NCI-H2107 treated with DMSO at 0.1 percent for 48 hours (cell line): ENCODE results near the gene DHRS7B.
A peak's percentile ranks its signal among the peaks of the same experiment; 100 is the strongest.
"Not testable (repeated sequence)": the region's sequence is repeated elsewhere in the genome, so short reads cannot be mapped to it uniquely, and the experiment has no call there.

Experiments
- DNase-seq: peaks from one replicate; lab custom pipeline; 2025; ENCODE audit not compliant: unreplicated experiment; lab: John Stamatoyannopoulos, UW

The DHRS7B gene

GRCh38 chr17:21204935-21205334 is 78.2 kb downstream of the DHRS7B start:
- DNase-seq = no peak

- no peak for DNase-seq
Observed at GRCh38 chr17:21208352-21208751, 81.6 kb downstream of the DHRS7B start.

- DNase-seq = peak; percentile 59
Observed at GRCh38 chr17:21209511-21210175, 82.9 kb downstream of the DHRS7B start.

GRCh38 chr17:21210411-21211076 is 83.8 kb downstream of the DHRS7B start:
- no peak for DNase-seq

GRCh38 chr17:21211825-21212479 is 85.2 kb downstream of the DHRS7B start:
- DNase-seq = no peak

- no peak for DNase-seq
Observed at GRCh38 chr17:21212826-21213637, 86.3 kb downstream of the DHRS7B start.

- no peak for DNase-seq
Observed at GRCh38 chr17:21213638-21214014, 86.9 kb downstream of the DHRS7B start.

GRCh38 chr17:21214015-21214776 is 87.4 kb downstream of the DHRS7B start, which contains the start of gene TMEM11:
Gene TMEM11, minus strand, starts transcription at chr17:21214161. Its CDS starts 9 bp downstream, at chr17:21214152.
- peak; percentile 46 for DNase-seq

- DNase-seq = no peak
Observed at GRCh38 chr17:21214777-21215541, 88.2 kb downstream of the DHRS7B start.

- no peak for DNase-seq
Observed at GRCh38 chr17:21215935-21216334, 89.2 kb downstream of the DHRS7B start.

- no peak for DNase-seq
Observed at GRCh38 chr17:21217346-21217745, 90.6 kb downstream of the DHRS7B start.

- no peak for DNase-seq
Observed at GRCh38 chr17:21218101-21218500, 91.3 kb downstream of the DHRS7B start.

- no peak for DNase-seq
Observed at GRCh38 chr17:21218831-21219380, 92.1 kb downstream of the DHRS7B start.

- no peak for DNase-seq
Observed at GRCh38 chr17:21223086-21223485, 96.3 kb downstream of the DHRS7B start.

- DNase-seq = not testable (repeated sequence)
Observed at GRCh38 chr17:21227277-21227676, 100.5 kb downstream of the DHRS7B start.

- no peak for DNase-seq
Observed at GRCh38 chr17:21228111-21228510, 101.3 kb downstream of the DHRS7B start.

- DNase-seq = no peak
Observed at GRCh38 chr17:21228845-21229244, 102.1 kb downstream of the DHRS7B start.

GRCh38 chr17:21231533-21231932 is 104.8 kb downstream of the DHRS7B start:
- no peak for DNase-seq

- DNase-seq = no peak
Observed at GRCh38 chr17:21232033-21232749, 105.4 kb downstream of the DHRS7B start.
